ENCODE measurements around the gene IQSEC3.
"Not testable (repeated sequence)": the region's sequence is repeated elsewhere in the genome, so short reads cannot be mapped to it uniquely, and the experiment has no call there.

The IQSEC3 gene

GRCh38 chr12:56683-57346 is 9.8 kb upstream of the IQSEC3 start:
- no peak for TF ChIP-seq CTCF (IDR thresholded peaks at IDR 0.05; ENCODE audit: low read depth, low read length)
- no peak overlapping the region for H3K4me3 ChIP-seq (replicated peaks in 1 of 2; ENCODE audit: low read depth in 2 of 2, low read length in 2 of 2)
- no peak for DNase-seq (ENCODE audit: low read depth in 2 of 2)

GRCh38 chr12:57539-57938 is 9.0 kb upstream of the IQSEC3 start:
- no peak for DNase-seq (ENCODE audit: low read depth in 2 of 2)
- no peak overlapping the region for H3K4me3 ChIP-seq (replicated peaks in 1 of 2; ENCODE audit: low read depth in 2 of 2, low read length in 2 of 2)
- TF ChIP-seq CTCF (IDR thresholded peaks at IDR 0.05; ENCODE audit: low read depth, low read length), result no peak

- TF ChIP-seq CTCF (IDR thresholded peaks at IDR 0.05; ENCODE audit: low read depth, low read length), result no peak
- H3K4me3 ChIP-seq (replicated peaks in 1 of 2; ENCODE audit: low read depth in 2 of 2, low read length in 2 of 2), result no peak overlapping the region
- DNase-seq (ENCODE audit: low read depth in 2 of 2), result no peak
Measured at GRCh38 chr12:58832-59231, 7.7 kb upstream of the IQSEC3 start.

- DNase-seq (ENCODE audit: low read depth in 2 of 2); H3K4me3 ChIP-seq (replicated peaks in 1 of 2; ENCODE audit: low read depth in 2 of 2, low read length in 2 of 2): not testable (repeated sequence)
Measured at GRCh38 chr12:61845-62244, 4.7 kb upstream of the IQSEC3 start.

GRCh38 chr12:65491-66063 is 990 bp upstream of the IQSEC3 start:
- not testable (repeated sequence) for H3K4me3 ChIP-seq (replicated peaks in 1 of 2; ENCODE audit: low read depth in 2 of 2, low read length in 2 of 2)
- DNase-seq (ENCODE audit: low read depth in 2 of 2), result peak; percentile 18 to 44

GRCh38 chr12:66782-67504 is 376 bp downstream of the IQSEC3 start:
- DNase-seq (ENCODE audit: low read depth in 2 of 2), result peak; percentile 19 to 44
- H3K4me3 ChIP-seq (replicated peaks in 1 of 2; ENCODE audit: low read depth in 2 of 2, low read length in 2 of 2), result not testable (repeated sequence)

GRCh38 chr12:69677-70076 is 3.1 kb downstream of the IQSEC3 start:
- not testable (repeated sequence) for DNase-seq (ENCODE audit: low read depth in 2 of 2); H3K4me3 ChIP-seq (replicated peaks in 1 of 2; ENCODE audit: low read depth in 2 of 2, low read length in 2 of 2)

GRCh38 chr12:70541-70940 is 4.0 kb downstream of the IQSEC3 start:
- H3K4me3 ChIP-seq (replicated peaks in 1 of 2; ENCODE audit: low read depth in 2 of 2, low read length in 2 of 2); DNase-seq (ENCODE audit: low read depth in 2 of 2): not testable (repeated sequence)

GRCh38 chr12:72018-72417 is 5.5 kb downstream of the IQSEC3 start:
- not testable (repeated sequence) for DNase-seq (ENCODE audit: low read depth in 2 of 2); H3K4me3 ChIP-seq (replicated peaks in 1 of 2; ENCODE audit: low read depth in 2 of 2, low read length in 2 of 2)

- DNase-seq (ENCODE audit: low read depth in 2 of 2); H3K4me3 ChIP-seq (replicated peaks in 1 of 2; ENCODE audit: low read depth in 2 of 2, low read length in 2 of 2): not testable (repeated sequence)
Measured at GRCh38 chr12:74420-75190, 8.0 kb downstream of the IQSEC3 start.

GRCh38 chr12:75541-75940 is 9.0 kb downstream of the IQSEC3 start:
- DNase-seq (ENCODE audit: low read depth in 2 of 2); H3K4me3 ChIP-seq (replicated peaks in 1 of 2; ENCODE audit: low read depth in 2 of 2, low read length in 2 of 2): not testable (repeated sequence)

GRCh38 chr12:76102-76501 is 9.5 kb downstream of the IQSEC3 start:
- DNase-seq (ENCODE audit: low read depth in 2 of 2); H3K4me3 ChIP-seq (replicated peaks in 1 of 2; ENCODE audit: low read depth in 2 of 2, low read length in 2 of 2): not testable (repeated sequence)

GRCh38 chr12:76551-76950 is 10.0 kb downstream of the IQSEC3 start:
- not testable (repeated sequence) for H3K4me3 ChIP-seq (replicated peaks in 1 of 2; ENCODE audit: low read depth in 2 of 2, low read length in 2 of 2); DNase-seq (ENCODE audit: low read depth in 2 of 2)

GRCh38 chr12:77101-77719 is 10.6 kb downstream of the IQSEC3 start:
- not testable (repeated sequence) for DNase-seq (ENCODE audit: low read depth in 2 of 2)

More at GRCh38 chr12:77101-77719, 10.6 kb downstream of the IQSEC3 start:
- not testable (repeated sequence) for H3K4me3 ChIP-seq (replicated peaks in 1 of 2; ENCODE audit: low read depth in 2 of 2, low read length in 2 of 2)

All from cardiac fibroblast (primary cell).